Rectal smooth muscle tissue (tissue), 1 donor: ENCODE measurements around the gene TBX1.
A peak's percentile ranks its signal among the peaks of the same experiment; 100 is the strongest.

ENCODE experiments used
- H3K27ac ChIP-seq: one replicate; pipeline ENCODE4 v1.7.0; 2013; ENCODE audit warnings: low read depth, low read length, inconsistent platforms
- H3K27me3 ChIP-seq: one replicate; pipeline ENCODE4 v1.7.0; 2013; ENCODE audit warnings: low read length; ENCODE audit not compliant: control insufficient read depth, insufficient read depth
- H3K36me3 ChIP-seq: one replicate; pipeline ENCODE4 v1.7.0; 2013; ENCODE audit warnings: low read length; ENCODE audit not compliant: control insufficient read depth, insufficient read depth
- H3K4me1 ChIP-seq: one replicate; pipeline ENCODE4 v1.7.0; 2013; ENCODE audit warnings: low read length; ENCODE audit not compliant: control insufficient read depth, insufficient read depth
- H3K4me3 ChIP-seq: one replicate; pipeline ENCODE4 v1.7.0; 2013; ENCODE audit warnings: low read length
- H3K9ac ChIP-seq: one replicate; pipeline ENCODE4 v1.7.0; 2013; ENCODE audit warnings: low read length

The TBX1 gene

DNA sequence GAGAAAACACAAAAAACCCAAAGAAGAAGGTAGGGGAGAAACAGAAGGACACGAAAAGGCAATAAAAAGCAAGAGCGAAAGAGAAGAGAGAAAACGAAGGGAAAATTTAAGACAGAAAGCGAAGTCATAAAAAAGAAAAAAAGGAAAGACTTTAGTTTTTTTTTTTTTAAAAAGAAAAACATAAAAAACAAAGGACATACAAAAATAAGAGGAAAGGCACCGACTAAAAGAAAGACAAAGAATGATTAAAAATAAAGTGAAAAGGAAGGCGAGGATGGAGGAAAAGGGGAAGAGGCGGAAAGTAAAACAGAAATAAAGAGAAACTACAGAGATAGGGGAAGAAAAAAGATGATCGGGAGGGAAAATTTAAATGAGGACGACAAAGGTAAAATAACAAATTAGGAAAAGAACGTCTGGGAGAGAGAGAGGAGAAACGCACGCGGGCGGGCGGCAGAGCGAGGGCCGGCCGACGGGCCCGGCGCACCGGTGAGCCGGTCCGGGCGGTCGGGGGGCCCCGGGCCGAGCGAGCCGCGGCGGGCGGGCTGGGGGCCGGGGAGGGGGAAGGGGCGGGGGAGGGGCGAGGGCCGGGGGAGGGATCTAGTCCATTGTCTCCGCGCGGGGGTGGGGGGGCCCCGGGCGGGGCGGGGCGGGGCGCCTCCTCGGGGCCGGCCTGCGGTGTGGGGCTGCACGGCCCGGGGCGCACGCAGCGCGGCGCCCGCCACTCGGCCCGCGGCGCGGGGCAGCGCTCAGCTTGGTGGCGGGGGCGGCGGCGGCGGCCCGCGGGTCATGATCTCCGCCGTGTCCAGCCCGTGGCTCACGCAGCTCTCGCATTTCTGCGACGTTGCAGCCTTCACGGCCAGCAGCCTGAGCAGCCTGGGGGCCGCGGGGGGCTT is at the start of gene TBX1:
Gene TBX1, plus strand, starts transcription at position 721 of the 893 bp plus-strand sequence. Its CDS starts 66 bp downstream, at position 787.
- H3K4me1 ChIP-seq, result no peaks in the 10 kb centered on the region

DNA sequence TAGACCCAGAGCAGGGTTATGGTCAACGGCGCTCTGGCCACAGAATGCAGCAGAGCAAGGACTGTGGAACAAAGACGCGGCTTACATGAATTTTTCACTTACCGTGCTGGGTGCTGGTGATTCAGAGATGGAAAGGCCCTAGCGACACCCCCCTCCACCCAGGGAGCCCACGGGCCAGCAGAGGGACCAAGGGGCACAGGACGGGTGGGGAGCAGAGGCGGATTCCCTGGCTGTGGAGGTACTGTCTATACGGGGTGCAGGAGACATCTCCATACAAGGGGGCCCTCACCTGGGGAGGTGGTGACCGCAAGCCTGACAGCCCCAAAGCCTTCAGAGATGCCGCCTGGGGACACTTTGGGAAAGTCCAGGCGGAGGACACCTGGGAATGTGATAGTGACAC is 47.3 kb upstream of the TBX1 start:
- Histone ChIP-seq H3K36me3 (no peaks in the 10 kb centered on the region), H3K9ac (no peak overlapping the region), H3K4me1 (peaks cover 3% of the 10 kb centered on the region), H3K27ac (no peak overlapping the region), H3K27me3 (peaks cover 7% of the 10 kb centered on the region), H3K4me3 (no peak overlapping the region)

More for the DNA sequence above, at the start of gene TBX1:
- Histone ChIP-seq H3K27ac (no peak within 1 kb of the TSS), H3K4me3 (peak within 1 kb of the TSS; percentile 44), H3K27me3 (peaks cover 53% of the 10 kb centered on the region), H3K36me3 (no peaks in the 10 kb centered on the region), H3K9ac (no peak within 1 kb of the TSS)

DNA sequence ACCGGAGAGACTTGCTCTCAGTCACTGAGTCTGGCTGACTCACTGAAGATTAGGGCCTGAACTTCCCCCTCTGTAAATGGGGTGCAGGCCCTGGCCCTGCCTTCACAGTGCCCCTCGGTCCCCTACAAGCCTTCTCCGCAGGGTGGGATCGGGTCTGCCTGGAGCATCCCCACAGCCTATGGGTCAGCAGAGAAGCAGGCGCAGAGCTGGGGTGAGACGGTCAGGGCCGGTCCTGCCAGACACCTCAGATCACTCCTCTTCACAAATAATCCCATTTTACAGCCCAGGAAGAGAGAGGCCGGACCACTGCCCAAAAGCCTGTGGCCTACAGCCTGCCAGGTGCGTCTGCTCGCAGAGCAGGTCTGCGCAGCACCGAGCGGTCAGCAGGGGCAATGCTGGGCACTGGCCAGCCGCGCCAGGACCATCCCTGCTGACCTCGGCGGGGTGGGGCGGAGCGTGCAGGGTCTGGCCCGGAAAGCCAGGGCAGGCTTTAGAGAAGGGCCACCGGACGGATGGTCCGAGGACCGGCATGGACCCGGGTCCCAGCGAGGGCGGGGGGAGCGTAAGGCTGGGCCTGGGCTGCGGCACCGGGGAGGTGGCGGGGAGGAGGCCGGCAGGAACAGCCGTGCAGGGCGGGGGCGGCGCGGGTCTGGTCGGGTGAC is 46.8 kb upstream of the TBX1 start:
- no peaks in the 10 kb centered on the region for H3K36me3 ChIP-seq
- peaks cover 7% of the 10 kb centered on the region for H3K27me3 ChIP-seq
- H3K27ac ChIP-seq, result no peak overlapping the region
- no peak overlapping the region for H3K9ac ChIP-seq
- peak overlapping the region; percentile 57 for H3K4me3 ChIP-seq
- peaks cover 3% of the 10 kb centered on the region for H3K4me1 ChIP-seq

DNA sequence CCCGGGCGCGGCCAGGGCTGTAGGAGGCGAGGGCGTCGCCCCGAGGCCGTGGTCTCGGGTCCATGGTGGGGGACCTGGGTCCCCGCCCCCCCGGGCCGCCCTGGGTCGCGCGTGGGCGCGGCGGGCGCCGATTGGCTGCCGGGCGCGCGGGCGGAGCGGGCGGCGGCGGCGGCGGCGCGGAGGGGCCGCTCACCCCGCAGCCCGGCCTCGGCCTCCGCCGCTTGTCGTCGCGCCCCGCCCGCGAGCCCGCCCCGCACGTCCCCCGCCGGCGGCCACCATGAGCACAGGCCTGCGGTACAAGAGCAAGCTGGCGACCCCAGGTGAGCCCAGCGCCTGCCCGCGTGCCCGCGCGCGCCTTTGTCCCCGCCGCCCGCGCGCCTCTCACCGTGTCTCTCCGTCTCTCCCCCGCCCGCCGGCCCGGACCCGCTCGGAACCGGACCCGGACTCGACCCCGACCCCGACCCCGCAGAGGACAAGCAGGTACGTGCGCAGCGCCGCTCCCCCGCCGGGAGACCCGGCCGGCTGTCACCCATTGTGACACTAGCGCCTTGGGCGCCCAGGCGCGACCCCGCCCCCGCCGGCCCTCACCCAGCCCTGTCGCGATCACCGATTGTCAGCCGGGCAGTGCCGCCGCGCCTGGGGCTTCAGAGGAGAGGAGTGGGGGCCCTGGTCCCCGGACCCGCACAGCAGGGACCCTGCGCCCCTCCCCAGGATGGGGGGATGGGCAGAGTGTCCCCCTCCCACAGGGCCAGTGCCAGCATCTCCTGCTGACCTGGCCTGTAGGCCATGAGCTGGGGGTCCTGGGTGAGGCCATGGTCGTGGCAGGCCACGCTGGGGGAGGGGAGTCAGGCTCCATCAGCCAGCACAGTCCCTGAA is 46.0 kb upstream of the TBX1 start, which contains the start of gene SEPTIN5:
Gene SEPTIN5, plus strand, starts transcription at position 192 of the 876 bp plus-strand sequence. Its CDS starts 86 bp downstream, at position 278.
- H3K9ac ChIP-seq, result no peak within 1 kb of the TSS
- no peaks in the 10 kb centered on the region for H3K36me3 ChIP-seq
- H3K4me1 ChIP-seq, result peaks cover 3% of the 10 kb centered on the region
- no peak within 1 kb of the TSS for H3K27ac ChIP-seq
- H3K27me3 ChIP-seq, result peaks cover 7% of the 10 kb centered on the region
- H3K4me3 ChIP-seq, result peak within 1 kb of the TSS; percentile 57

DNA sequence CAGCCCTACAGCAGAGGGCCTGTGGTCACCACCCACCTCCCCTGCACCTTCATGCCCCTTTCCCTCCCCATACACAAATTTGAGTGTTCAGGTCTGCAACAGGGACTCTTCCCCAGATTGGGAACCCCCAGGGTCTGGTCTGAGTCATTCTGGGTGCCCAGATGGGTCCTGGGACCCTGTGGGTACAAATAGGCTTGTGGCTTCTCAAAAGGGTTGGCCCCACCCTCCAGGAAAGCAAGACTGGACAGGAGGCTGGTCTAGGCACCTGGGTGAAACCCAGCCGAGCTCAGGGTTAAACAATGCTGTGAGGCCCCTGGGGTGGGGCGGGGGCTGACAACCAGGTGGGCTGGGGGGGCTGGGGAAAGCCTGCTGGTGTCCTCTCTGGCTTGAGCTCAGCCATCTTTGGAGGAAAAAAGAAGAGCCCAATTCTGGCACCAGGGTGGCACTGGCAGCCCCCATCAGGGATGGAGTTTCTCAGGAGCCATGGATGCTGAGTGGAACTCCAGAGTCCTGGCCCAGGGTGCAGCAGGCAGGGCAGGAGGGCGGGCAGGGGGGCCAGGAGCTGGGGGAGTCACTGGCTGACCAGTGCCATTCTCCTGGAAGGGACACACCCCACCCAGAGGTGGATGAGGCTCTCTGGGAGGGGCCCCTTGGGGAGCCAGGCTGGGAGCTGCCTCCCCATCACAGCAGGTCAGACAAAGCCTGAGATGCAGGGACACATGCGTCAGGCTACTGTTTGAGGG is 45.2 kb upstream of the TBX1 start:
- no peak overlapping the region for H3K9ac ChIP-seq
- no peaks in the 10 kb centered on the region for H3K36me3 ChIP-seq
- H3K27ac ChIP-seq, result no peak overlapping the region
- peaks cover 3% of the 10 kb centered on the region for H3K4me1 ChIP-seq
- peaks cover 7% of the 10 kb centered on the region for H3K27me3 ChIP-seq
- peak overlapping the region; percentile 57 for H3K4me3 ChIP-seq

DNA sequence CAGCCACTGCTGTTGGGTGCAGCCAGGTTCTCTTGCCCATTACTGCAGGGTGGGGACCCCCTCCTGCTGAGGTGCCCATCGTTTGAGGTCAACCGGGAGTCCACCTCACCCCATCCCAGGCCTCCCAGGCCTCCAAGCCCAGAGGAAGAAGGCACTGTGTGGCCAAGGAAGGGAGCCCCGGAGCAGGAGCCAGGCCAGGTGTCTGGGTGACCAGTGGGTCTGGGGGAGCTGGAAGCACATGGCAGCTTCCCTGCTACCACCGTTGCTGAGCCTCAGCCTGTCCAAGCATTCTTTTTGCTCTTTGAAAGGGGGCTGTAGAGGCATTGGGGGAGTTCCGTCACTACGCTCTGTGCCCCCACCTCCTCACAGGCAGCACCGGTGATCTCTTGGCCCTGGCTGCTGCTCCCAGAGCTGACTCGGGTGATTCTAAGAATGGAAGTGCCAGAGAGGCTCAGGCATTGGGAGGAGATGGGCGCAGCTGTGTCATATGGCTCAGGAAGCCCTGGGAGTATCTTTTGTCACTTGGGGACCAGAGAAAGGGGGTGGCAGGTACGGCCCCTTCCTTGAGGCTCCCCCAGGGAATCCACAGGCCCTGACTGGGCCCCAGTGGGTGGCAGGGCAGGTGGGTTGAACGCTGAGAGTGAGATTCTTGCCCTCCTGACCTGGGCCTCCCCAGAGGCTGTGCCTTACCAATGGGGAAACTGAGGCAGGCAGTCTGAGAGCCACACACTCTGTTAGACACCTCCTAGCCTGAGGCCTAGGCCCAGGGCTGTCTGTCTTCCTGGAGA is 44.3 kb upstream of the TBX1 start:
- no peak overlapping the region for H3K27ac ChIP-seq
- no peak overlapping the region for H3K9ac ChIP-seq
- H3K4me1 ChIP-seq, result peaks cover 3% of the 10 kb centered on the region
- no peak overlapping the region for H3K4me3 ChIP-seq
- H3K36me3 ChIP-seq, result no peaks in the 10 kb centered on the region
- peaks cover 12% of the 10 kb centered on the region for H3K27me3 ChIP-seq

DNA sequence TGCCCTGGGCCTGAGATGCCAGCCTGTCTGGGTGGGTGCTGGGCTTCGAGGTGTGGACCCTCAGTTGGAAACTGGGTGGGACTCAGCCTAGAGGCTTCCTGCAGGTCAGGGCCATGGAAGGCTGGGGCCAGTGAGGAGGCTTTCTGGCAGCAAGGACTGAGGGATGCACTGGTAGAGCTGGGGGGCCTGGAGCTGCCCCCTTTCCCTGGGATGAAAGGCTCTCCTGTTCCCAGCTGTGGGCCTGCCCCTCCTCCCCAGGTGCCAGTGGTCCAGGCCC is 43.8 kb upstream of the TBX1 start:
- Histone ChIP-seq H3K4me1 (peaks cover 3% of the 10 kb centered on the region), H3K9ac (no peak overlapping the region)

DNA sequence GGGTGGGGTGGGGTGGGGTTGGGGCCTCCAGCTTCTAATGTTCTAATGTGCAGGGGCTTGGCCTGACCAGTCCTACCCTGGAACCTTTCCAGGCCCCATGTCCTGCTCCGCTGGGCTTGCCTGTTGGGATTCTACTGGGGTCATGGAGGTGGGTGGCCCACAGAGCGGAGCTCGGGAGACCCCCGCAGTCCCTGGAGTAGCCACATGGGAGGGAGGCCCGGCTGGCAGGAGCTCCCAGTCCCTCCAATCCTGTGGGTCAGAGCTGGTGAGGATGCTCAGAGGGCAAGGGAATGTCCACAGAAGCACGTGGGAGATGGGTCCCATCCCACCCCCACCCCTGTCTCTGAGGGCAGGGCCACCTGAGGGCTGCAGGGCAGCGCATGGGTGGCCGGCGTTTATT is 43.4 kb upstream of the TBX1 start:
- H3K27ac ChIP-seq, result no peak overlapping the region
- no peak overlapping the region for H3K4me3 ChIP-seq
- H3K27me3 ChIP-seq, result peaks cover 16% of the 10 kb centered on the region
- H3K9ac ChIP-seq, result no peak overlapping the region
- no peaks in the 10 kb centered on the region for H3K36me3 ChIP-seq
- H3K4me1 ChIP-seq, result peaks cover 3% of the 10 kb centered on the region

More for the DNA sequence above, 43.8 kb upstream of the TBX1 start:
- no peaks in the 10 kb centered on the region for H3K36me3 ChIP-seq
- peaks cover 15% of the 10 kb centered on the region for H3K27me3 ChIP-seq
- no peak overlapping the region for H3K27ac ChIP-seq
- H3K4me3 ChIP-seq, result no peak overlapping the region

DNA sequence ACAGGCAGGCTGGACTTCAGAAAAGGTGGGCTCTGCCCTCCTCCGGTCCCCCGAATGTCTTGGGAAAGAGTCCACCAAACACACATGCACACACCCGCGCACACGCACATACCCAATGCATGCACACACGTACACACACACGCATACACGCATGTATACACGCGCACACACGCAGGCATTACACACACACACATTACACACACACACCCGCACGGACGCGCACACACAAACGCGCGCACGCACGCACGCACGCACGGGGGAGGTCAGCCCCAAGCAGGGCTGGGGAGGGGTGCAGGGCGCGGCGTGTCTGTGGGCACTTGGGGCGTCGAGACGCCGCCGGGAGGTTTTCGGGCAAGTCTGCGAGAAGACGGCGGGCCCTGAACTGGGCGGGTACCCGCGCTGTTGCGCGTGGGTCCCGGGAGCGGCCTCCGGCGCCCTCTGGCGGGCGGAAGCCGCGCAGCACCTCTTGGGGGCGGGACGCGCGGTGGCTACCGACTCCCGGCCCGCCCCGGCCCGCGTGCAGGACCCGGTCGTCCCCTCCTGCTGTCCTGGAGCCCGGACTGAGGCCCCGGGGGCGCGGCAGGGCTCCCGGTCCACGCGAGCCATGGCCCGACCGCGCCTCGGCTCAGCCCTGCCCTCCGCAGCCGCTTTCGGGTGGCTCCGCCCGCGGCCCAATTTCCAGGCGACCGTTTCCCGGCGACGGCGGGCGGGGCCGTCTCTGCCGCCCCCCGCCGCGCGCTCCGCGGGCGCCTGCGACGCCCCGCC is 42.7 kb upstream of the TBX1 start:
- no peak overlapping the region for H3K27ac ChIP-seq
- H3K9ac ChIP-seq, result no peak overlapping the region
- no peaks in the 10 kb centered on the region for H3K36me3 ChIP-seq
- H3K4me3 ChIP-seq, result peak overlapping the region; percentile 71
- H3K4me1 ChIP-seq, result peaks cover 3% of the 10 kb centered on the region
- H3K27me3 ChIP-seq, result peaks cover 19% of the 10 kb centered on the region

DNA sequence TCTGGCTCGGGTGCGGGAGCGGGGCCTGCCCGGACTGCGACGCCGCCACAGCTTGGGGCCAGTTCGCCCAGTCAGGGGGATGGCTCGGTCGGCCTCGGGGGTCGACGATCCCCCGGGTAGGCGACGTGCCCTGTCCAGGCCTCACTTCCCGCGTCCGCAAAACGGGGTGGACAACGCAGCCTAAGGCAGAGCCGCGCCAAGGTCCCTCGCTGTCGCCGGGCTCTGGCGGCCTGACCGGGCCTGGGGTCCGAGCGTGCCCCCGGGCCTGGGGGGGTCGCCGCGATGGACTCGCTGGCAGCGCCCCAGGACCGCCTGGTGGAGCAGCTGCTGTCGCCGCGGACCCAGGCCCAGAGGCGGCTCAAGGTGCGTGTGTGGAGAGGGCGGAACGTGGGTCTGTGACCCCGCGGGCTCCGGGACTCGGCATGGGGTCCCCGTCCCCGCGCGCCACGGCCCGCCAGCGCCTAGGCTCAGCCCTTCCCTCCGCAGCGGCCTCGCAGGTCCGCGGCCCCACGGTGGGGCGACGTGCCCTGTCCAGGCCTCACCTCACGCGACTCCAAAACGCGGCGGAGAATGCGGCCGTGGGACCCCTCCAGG is 42.0 kb upstream of the TBX1 start:
- Histone ChIP-seq H3K27ac (no peak overlapping the region), H3K9ac (no peak overlapping the region), H3K4me1 (peaks cover 3% of the 10 kb centered on the region)

More for the DNA sequence above, 42.0 kb upstream of the TBX1 start:
- Histone ChIP-seq H3K4me3 (peak overlapping the region; percentile 71), H3K27me3 (peaks cover 17% of the 10 kb centered on the region), H3K36me3 (no peaks in the 10 kb centered on the region)
